Testis (tissue), 5 donors: ENCODE measurements around the gene GABRA5. TPM values are rescaled to one million over a fixed set of nuclear protein-coding genes. Genes with fewer than 3 reads are reported as not detected.
"Not testable (repeated sequence)": the region's sequence is repeated elsewhere in the genome, so short reads cannot be mapped to it uniquely, and the experiment has no call there.

ENCODE experiments used
- DNase-seq: peaks from one replicate; pipeline ENCODE4 v3.0.0-alpha.2; 2019
- H3K27ac ChIP-seq, 2 donors: fragments of 200-600 bp; sonication (generic); one replicate each; pipeline ENCODE4 v1.5.1; 2019
- H3K27me3 ChIP-seq: fragments of 200-600 bp; sonication (generic); one replicate; pipeline ENCODE4 v1.5.1; 2019
- H3K36me3 ChIP-seq: fragments of 200-600 bp; sonication (generic); one replicate; pipeline ENCODE4 v1.5.1; 2017; ENCODE audit warnings: low read depth; ENCODE audit errors: missing control alignments
- H3K4me1 ChIP-seq: fragments of 200-600 bp; sonication (generic); one replicate; pipeline ENCODE4 v1.5.1; 2019
- H3K4me3 ChIP-seq, 2 donors: fragments of 200-600 bp; sonication (generic); one replicate each; pipeline ENCODE4 v1.5.1; 2017 to 2019
- H3K9me3 ChIP-seq: fragments of 200-600 bp; sonication (generic); one replicate; pipeline ENCODE4 v1.5.1; 2017
- POLR2A ChIP-seq: fragments of 450-650 bp; IDR thresholded peaks from one replicate; pipeline ENCODE4 v1.6.1; 2017; ENCODE audit warnings: antibody characterized with exemption, mild to moderate bottlenecking, moderate library complexity
- WGBS, 2 donors: methylation state at CpG; one replicate each; pipeline ENCODE4 v1.1.5; 2018; 5-methylcytosine and 5-hydroxymethylcytosine counted together
- intact Hi-C: fragments of 100-400 bp; cut with DNase I; formaldehyde crosslinking; loops from one replicate; pipeline ENCODE4 v1.15.1; 2023; ENCODE audit warnings: low total_unique reads
- long read RNA-seq, 2 donors: transcript quantifications; one replicate each; lab custom pipeline, GENCODE V29; 2026
- polyA plus RNA-seq: library from polyadenylated mRNA; stranded (reverse); fragments of 350-450 nt; fragmentation: Illumina TruSeq; extraction: RNeasy Lipid Tissue Mini Kit (QIAGEN cat#74804); gene quantifications from one replicate; pipeline ENCODE4 v1.2.3, GENCODE V29; 2014; ENCODE audit warnings: low read depth, low replicate concordance; ENCODE audit not compliant: insufficient read depth
- total RNA-seq, 2 donors: library from RNA; depleted of rRNA; stranded (reverse); fragments of >200 nt; gene quantifications; one replicate each; pipeline ENCODE4 v1.2.3, GENCODE V29; 2016
- TF ChIP-seq, protein P1 (sequence below), 3 experiments: fragments of 450-650 bp in 2 of 3; fragments of 200-600 bp in 1 of 3; sonication (generic) in 1 of 3; IDR thresholded peaks; one replicate each; pipeline ENCODE4 v1.5.1; 2016 to 2019; ENCODE audit warnings: antibody characterized with exemption in 3 of 3, mild to moderate bottlenecking in 2 of 3, moderate library complexity in 1 of 3

GABRA5 gene
- total RNA-seq = 1 to 10 TPM; 3.1 TPM
- 0.58 TPM for polyA plus RNA-seq
- long read RNA-seq, donor 1 = 0 reads
- long read RNA-seq, donor 2 = 0 reads

DNA sequence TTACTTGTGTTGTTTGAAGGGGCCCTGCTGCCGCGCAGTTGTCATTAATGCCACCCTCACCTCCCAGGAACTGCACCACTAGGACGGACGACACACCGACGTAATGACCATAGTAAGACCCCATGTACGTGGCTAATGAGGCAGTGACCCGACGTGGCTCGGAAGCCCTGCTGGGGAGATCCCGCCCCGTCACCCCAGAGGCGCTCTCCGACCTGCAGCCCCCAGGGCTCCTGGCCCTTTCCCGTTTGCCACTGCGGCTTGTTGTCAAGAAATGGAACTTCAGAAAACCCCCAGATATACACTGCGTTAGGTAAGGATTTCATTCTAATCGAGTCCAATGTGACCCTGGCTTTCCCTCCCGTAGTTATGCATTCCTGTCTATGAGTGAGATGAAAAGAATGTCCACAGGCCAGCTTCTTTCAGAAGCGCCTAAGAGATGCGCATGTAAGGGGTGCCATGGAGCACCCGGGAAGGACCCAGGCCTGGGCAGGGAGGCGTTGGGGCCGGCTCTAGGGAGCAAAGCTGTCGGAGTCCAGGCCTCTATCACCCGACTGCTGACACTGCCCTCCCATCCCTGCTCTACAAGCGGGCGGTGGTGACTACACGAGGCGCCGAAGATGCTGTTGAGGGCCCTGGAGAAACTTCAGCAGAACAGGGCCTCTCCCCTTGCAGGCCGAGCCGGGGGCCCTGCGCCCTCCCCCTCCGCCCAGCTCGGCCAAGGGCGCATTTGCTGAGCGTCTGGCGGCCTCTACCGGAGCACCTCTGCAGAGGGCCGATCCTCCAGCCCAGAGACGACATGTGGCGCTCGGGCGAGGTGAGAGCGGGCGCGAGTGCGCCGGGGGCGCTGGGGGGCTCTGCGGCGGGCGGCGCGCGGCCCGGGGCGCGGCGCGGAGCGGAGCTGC lies at the start of gene GABRA5:
GABRA5 (plus strand) TSS at position 765 of the 902 bp plus-strand sequence. CDS start 2,187 bp downstream, outside the sequence.
- TF ChIP-seq, protein P1, sequence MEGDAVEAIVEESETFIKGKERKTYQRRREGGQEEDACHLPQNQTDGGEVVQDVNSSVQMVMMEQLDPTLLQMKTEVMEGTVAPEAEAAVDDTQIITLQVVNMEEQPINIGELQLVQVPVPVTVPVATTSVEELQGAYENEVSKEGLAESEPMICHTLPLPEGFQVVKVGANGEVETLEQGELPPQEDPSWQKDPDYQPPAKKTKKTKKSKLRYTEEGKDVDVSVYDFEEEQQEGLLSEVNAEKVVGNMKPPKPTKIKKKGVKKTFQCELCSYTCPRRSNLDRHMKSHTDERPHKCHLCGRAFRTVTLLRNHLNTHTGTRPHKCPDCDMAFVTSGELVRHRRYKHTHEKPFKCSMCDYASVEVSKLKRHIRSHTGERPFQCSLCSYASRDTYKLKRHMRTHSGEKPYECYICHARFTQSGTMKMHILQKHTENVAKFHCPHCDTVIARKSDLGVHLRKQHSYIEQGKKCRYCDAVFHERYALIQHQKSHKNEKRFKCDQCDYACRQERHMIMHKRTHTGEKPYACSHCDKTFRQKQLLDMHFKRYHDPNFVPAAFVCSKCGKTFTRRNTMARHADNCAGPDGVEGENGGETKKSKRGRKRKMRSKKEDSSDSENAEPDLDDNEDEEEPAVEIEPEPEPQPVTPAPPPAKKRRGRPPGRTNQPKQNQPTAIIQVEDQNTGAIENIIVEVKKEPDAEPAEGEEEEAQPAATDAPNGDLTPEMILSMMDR (IDR thresholded peaks at IDR 0.05) = no peak
- TF ChIP-seq POLR2A = no peak
- Histone ChIP-seq H3K4me1 (no peaks in the 10 kb centered on the region), H3K4me3 (peak within 1 kb of the TSS; percentile 31 to 47), H3K9me3 (no peaks in the 10 kb centered on the region), H3K36me3 (no peaks in the 10 kb centered on the region), H3K27me3 (no peaks in the 10 kb centered on the region), H3K27ac (no peak within 1 kb of the TSS)
- 8 to 9% methylated on average over 9 to 63 of the region's 63 CpGs for WGBS, 2 donors
- intact Hi-C loops = no loop called here
- DNase-seq = peak; percentile 66

DNA sequence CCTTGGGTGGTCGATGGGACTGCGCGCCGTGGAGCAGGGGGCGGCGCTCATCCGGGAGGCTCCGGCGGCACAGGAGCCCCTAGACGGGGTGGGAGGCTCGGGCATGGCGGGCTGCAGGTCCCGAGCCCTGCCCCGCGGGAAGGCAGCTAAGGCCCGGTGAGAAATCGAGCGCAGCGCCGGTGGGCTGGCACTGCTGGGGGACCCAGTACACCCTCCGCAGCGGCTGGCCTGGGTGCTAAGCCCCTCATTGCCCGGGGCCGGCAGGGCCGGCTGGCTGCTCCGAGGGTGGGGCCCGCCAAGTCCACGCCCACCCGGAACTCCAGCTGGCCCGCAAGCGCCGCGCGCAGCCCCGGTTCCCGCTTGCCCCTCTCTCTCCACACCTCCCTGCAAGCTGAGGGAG lies 35.7 kb upstream of the GABRA5 start:
- H3K4me1 ChIP-seq, DNase-seq, H3K9me3 ChIP-seq, intact Hi-C loops, H3K36me3 ChIP-seq, H3K27me3 ChIP-seq, H3K27ac ChIP-seq: not testable (repeated sequence)
- H3K4me3 ChIP-seq = peak overlapping the region; percentile 9 to 53
- 80% methylated on average over 36 of the region's 36 CpGs; no CpG with 5 or more reads in 1 of the 2 donors for WGBS, 2 donors

DNA sequence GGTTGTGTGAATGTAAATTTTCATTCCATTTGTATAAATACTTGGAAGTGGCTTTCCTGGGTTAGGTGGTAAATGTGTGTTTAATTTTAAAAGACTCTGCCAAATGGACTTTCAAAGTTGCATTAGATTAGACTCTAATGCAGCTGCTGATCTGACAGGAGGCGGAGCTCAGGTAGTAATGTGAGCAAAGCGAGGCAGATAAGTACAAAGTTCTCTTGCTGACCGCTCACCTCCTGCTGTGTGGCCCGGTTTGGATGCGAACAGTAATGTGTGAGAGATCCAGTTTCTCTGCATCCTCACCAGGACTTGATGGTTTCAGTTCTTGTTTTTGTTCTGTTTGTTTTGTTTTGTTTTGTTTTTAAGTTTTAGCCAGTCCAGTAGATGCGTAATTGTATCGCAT lies 34.9 kb upstream of the GABRA5 start:
- intact Hi-C loops = no loop called here
- no peak overlapping the region for H3K27ac ChIP-seq
- H3K9me3 ChIP-seq = no peaks in the 10 kb centered on the region
- TF ChIP-seq, protein P1 (IDR thresholded peaks at IDR 0.05) = no peak
- TF ChIP-seq POLR2A = no peak
- no peaks in the 10 kb centered on the region for H3K4me1 ChIP-seq
- peak overlapping the region in 1 of 2 donors; percentile 53 for H3K4me3 ChIP-seq
- no peaks in the 10 kb centered on the region for H3K27me3 ChIP-seq
- 75 to 76% methylated on average over 7 of the region's 7 CpGs for WGBS, 2 donors
- DNase-seq = no peak
- no peaks in the 10 kb centered on the region for H3K36me3 ChIP-seq

DNA sequence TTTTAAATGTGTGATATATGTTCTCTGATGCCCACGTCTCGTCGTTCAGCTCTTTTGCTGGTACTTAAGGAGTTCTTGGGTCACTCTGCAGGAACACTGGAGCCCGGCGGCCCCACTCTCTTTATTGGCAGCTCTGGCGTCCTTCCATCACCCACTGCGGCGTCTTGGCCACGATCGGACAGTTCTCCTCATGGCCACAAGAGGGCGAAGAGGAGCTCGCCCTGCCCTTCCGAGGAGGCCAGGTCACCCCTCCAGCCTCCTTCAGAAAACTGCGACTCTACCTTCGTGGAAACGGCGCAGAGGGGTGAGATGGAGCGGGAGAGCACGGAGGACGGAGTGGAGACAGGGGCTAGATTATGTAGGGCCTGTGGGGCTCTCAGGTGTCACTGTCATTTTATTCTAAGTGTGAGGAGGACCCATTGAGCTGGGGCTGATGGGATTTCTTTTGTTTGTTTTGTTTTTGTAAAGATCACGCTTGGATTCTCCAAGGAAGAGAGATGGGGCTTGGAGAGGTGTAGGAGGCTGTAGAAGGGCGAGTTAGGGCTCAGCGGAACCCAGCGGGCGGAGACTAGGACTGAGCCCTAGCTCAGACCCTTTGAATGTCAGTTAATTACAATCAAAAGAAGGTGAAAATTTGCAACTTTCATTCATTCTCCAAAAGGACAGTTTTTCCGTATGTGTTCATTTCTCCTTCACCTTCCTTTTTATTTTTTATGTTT lies 28.0 kb upstream of the GABRA5 start:
- TF ChIP-seq POLR2A = no peak
- TF ChIP-seq, protein P1 (IDR thresholded peaks at IDR 0.05) = peak in 2 of 3 experiments; percentile 43 to 46
- Histone ChIP-seq H3K4me3 (peak overlapping the region in 1 of 2 donors; percentile 7), H3K27ac (no peak overlapping the region), H3K27me3 (no peaks in the 10 kb centered on the region), H3K4me1 (no peaks in the 10 kb centered on the region), H3K9me3 (no peaks in the 10 kb centered on the region), H3K36me3 (no peaks in the 10 kb centered on the region)
- DNase-seq = peak; percentile 63
- intact Hi-C loops = no loop called here
- 53 to 56% methylated on average over 26 of the region's 26 CpGs for WGBS, 2 donors

DNA sequence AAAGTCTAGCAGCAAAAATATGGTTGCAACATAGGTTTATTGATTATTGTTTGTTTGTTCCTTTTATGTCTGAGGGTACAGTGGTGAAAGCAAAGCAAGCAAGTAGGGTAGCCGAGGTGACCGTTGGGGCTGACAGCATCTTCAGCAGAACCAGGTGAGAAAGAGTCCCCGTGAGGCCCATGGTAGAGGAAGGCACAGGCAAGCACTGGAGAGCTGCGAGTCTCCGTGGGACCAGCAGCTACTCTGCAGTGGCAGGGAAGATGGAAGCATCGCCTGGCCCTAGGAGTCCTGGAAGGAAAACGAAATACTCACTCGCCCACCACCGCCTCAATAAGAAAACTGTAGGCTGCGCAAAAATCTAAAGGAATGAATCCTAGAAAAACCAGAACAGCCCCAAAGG lies 25.3 kb upstream of the GABRA5 start:
- intact Hi-C loops = no loop called here

More for the DNA sequence above, 25.3 kb upstream of the GABRA5 start:
- Histone ChIP-seq H3K36me3 (no peaks in the 10 kb centered on the region), H3K4me1 (no peaks in the 10 kb centered on the region), H3K27me3 (no peaks in the 10 kb centered on the region), H3K9me3 (no peaks in the 10 kb centered on the region), H3K27ac (no peak overlapping the region), H3K4me3 (no peak overlapping the region)
- no peak for DNase-seq
- TF ChIP-seq POLR2A = no peak
- TF ChIP-seq, protein P1 (IDR thresholded peaks at IDR 0.05) = no peak
- WGBS, 2 donors = 34 to 49% methylated on average over 10 of the region's 10 CpGs
